Stromal cell of bone marrow (primary cell): ENCODE results near the gene ARPC5L.

ENCODE experiments used
- DNase-seq: peaks from one replicate; pipeline ENCODE4 v3.0.0-alpha.2; 2012; ENCODE audit warnings: low read depth

The ARPC5L gene

GRCh38 chr9:124868511-124869465 lies 6.9 kb downstream of the ARPC5L start:
- DNase-seq = peak; percentile 65

GRCh38 chr9:124869466-124869985 lies 7.6 kb downstream of the ARPC5L start:
- no peak for DNase-seq

- DNase-seq = peak; percentile 18
Observed at GRCh38 chr9:124869986-124870560, 8.1 kb downstream of the ARPC5L start.

- DNase-seq = no peak
Observed at GRCh38 chr9:124870723-124871122, 8.8 kb downstream of the ARPC5L start.

- DNase-seq = no peak
Observed at GRCh38 chr9:124871156-124871561, 9.2 kb downstream of the ARPC5L start.

- no peak for DNase-seq
Observed at GRCh38 chr9:124873664-124874063, 11.7 kb downstream of the ARPC5L start.

- no peak for DNase-seq
Observed at GRCh38 chr9:124875501-124875900, 13.6 kb downstream of the ARPC5L start.

- DNase-seq = no peak
Observed at GRCh38 chr9:124877021-124877782, 15.3 kb downstream of the ARPC5L start.

GRCh38 chr9:124878021-124878420 lies 16.1 kb downstream of the ARPC5L start:
- no peak for DNase-seq

- no peak for DNase-seq
Observed at GRCh38 chr9:124878518-124878917, 16.6 kb downstream of the ARPC5L start.

GRCh38 chr9:124879226-124879625 lies 17.3 kb downstream of the ARPC5L start:
- DNase-seq = no peak

- no peak for DNase-seq
Observed at GRCh38 chr9:124880501-124880900, 18.6 kb downstream of the ARPC5L start.

- DNase-seq = no peak
Observed at GRCh38 chr9:124881138-124881743, 19.3 kb downstream of the ARPC5L start.

- no peak for DNase-seq
Observed at GRCh38 chr9:124882231-124882630, 20.3 kb downstream of the ARPC5L start.

- DNase-seq = peak; percentile 27
Observed at GRCh38 chr9:124884376-124884775, 22.4 kb downstream of the ARPC5L start.

GRCh38 chr9:124885551-124885950 lies 23.6 kb downstream of the ARPC5L start:
- DNase-seq = no peak

GRCh38 chr9:124886461-124886860 lies 24.5 kb downstream of the ARPC5L start:
- no peak for DNase-seq

- no peak for DNase-seq
Observed at GRCh38 chr9:124886866-124887492, 25.0 kb downstream of the ARPC5L start.

- DNase-seq = no peak
Observed at GRCh38 chr9:124887832-124888231, 25.9 kb downstream of the ARPC5L start.

- no peak for DNase-seq
Observed at GRCh38 chr9:124889006-124889405, 27.1 kb downstream of the ARPC5L start.

GRCh38 chr9:124890179-124890578 lies 28.2 kb downstream of the ARPC5L start:
- DNase-seq = no peak
